Mesothelial cell of epicardium (in vitro differentiated cells): ENCODE data around the gene PHOX2B. TPM values are rescaled to one million over a fixed set of nuclear protein-coding genes. Genes with fewer than 3 reads are reported as not detected.

ENCODE experiments used
- DNase-seq, 2 experiments: peaks; one replicate each; pipeline ENCODE4 v3.0.0; 2021; ENCODE audit warnings: low spot score in 2 of 2; ENCODE audit not compliant: unreplicated experiment in 2 of 2
- H3K27ac Mint-ChIP-seq: 2 replicates; pipeline ENCODE4 v1.8.0; 2021; ENCODE audit warnings: mixed read lengths
- H3K27me3 Mint-ChIP-seq: 2 replicates; pipeline ENCODE4 v1.8.0; 2021; ENCODE audit warnings: low read depth, mixed read lengths
- H3K36me3 Mint-ChIP-seq: 2 replicates; pipeline ENCODE4 v1.8.0; 2021; ENCODE audit warnings: mixed read lengths
- H3K4me1 Mint-ChIP-seq: 2 replicates; pipeline ENCODE4 v1.8.0; 2021; ENCODE audit warnings: mixed read lengths
- H3K4me3 Mint-ChIP-seq: 2 replicates; pipeline ENCODE4 v1.8.0; 2021; ENCODE audit warnings: mild to moderate bottlenecking, moderate library complexity, mixed read lengths
- H3K9me3 Mint-ChIP-seq: 2 replicates; pipeline ENCODE4 v1.8.0; 2021; ENCODE audit warnings: mixed read lengths
- CTCF ChIP-seq: fragments of 200-600 bp; sonication (generic); IDR thresholded peaks from one replicate; pipeline ENCODE4 v1.5.0; 2021; ENCODE audit warnings: antibody characterized with exemption; ENCODE audit not compliant: unreplicated experiment
- total RNA-seq: library from RNA; stranded (reverse); gene quantifications from 3 replicates; pipeline ENCODE4 v1.2.1, GENCODE V29; 2021

Gene PHOX2B
- total RNA-seq, 1 donor from 2014 or later: not detected

GRCh38 chr4:41702770-41703169, 45.8 kb downstream of the PHOX2B start:
- H3K27me3 Mint-ChIP-seq: peaks cover 54% of the 10 kb centered on the region
- TF ChIP-seq CTCF: no peak
- H3K27ac Mint-ChIP-seq: no peak overlapping the region
- H3K4me1 Mint-ChIP-seq: no peaks in the 10 kb centered on the region
- H3K36me3 Mint-ChIP-seq: peaks cover 6% of the 10 kb centered on the region
- no peak for DNase-seq
- no peak overlapping the region for H3K4me3 Mint-ChIP-seq
- peaks cover 3% of the 10 kb centered on the region for H3K9me3 Mint-ChIP-seq

- Mint-ChIP-seq H3K4me3 (no peak overlapping the region), H3K4me1 (no peaks in the 10 kb centered on the region), H3K27me3 (peaks cover 50% of the 10 kb centered on the region), H3K9me3 (peaks cover 3% of the 10 kb centered on the region), H3K36me3 (peaks cover 9% of the 10 kb centered on the region), H3K27ac (no peak overlapping the region)
- no peak for DNase-seq
- no peak for TF ChIP-seq CTCF
These were observed 46.5 kb downstream of the PHOX2B start for GRCh38 chr4:41701983-41702382.

- no peak for DNase-seq
These were observed 51.8 kb downstream of the PHOX2B start for GRCh38 chr4:41696763-41697162.

GRCh38 chr4:41696131-41696530, 52.4 kb downstream of the PHOX2B start:
- Mint-ChIP-seq H3K27ac (no peak overlapping the region), H3K4me1 (no peaks in the 10 kb centered on the region), H3K9me3 (no peaks in the 10 kb centered on the region), H3K4me3 (no peak overlapping the region), H3K27me3 (no peaks in the 10 kb centered on the region), H3K36me3 (peaks cover 9% of the 10 kb centered on the region)
- no peak for DNase-seq
- no peak for TF ChIP-seq CTCF

More at GRCh38 chr4:41696763-41697162, 51.8 kb downstream of the PHOX2B start:
- H3K4me1 Mint-ChIP-seq: no peaks in the 10 kb centered on the region
- H3K4me3 Mint-ChIP-seq: no peak overlapping the region
- TF ChIP-seq CTCF: no peak
- peaks cover 4% of the 10 kb centered on the region for H3K27me3 Mint-ChIP-seq
- no peak overlapping the region for H3K27ac Mint-ChIP-seq
- no peaks in the 10 kb centered on the region for H3K9me3 Mint-ChIP-seq
- peaks cover 9% of the 10 kb centered on the region for H3K36me3 Mint-ChIP-seq

Other genes starting within 250 kb of the PHOX2B start
- 65.1 to 66.8 TPM (median 65.2 TPM) in 3 replicates for gene LIMCH1, start 210.6 kb downstream of the PHOX2B start, total RNA-seq
- gene TMEM33, start 186.7 kb upstream of the PHOX2B start, total RNA-seq: 48.2 to 49.5 TPM (median 49.0 TPM) in 3 replicates
- 0.09 to 0.11 TPM in 2 of 3 replicates, not detected in the other for gene DCAF4L1, start 233.0 kb upstream of the PHOX2B start, total RNA-seq
- gene SLC30A9, start 241.8 kb upstream of the PHOX2B start, total RNA-seq: 55.8 to 59.2 TPM (median 57.9 TPM) in 3 replicates